ENCODE results near the gene KDM4B. TPM values are rescaled to one million over a fixed set of nuclear protein-coding genes. Genes with fewer than 3 reads are reported as not detected.

Gene KDM4B
- total RNA-seq, 4 donors from 2014 or later: 14.0 to 39.9 (median 19.5) TPM

DNA sequence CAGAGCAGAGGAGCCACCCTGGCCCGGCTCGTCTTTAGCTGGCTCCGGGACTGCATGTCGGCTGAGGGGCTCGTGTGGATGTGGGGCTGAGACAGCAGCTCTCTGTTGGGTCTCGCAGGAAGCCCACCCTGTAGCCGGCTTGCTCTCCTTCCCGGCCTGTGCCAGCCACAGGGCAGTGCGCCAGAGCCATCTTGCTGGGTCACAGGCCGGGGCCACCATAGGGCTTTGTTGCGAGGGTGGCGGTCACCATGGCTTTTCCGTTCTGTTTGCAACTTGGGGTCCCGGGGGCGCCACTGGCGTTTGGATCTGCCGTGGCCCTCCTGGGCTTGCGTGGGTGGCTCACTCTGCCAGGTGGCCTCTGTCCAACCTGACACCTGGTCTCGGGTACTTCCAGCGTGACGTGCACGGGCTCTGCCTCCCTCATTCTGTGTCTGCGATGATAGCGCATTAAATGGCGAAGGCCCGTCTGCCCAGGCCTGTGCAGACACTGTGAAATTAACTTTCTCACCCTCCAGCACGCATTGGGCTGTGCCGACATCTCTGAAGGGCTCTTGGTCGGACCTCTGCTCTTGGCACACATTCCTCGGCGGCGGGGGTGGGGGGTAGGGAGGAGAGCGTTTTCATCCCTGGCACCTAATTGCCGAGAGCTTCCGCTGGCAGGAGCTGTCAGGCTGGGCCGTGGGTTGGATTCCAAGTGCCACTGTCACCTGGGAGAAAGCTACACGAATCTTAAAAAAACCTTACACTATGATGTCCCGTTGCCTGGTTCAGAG is 95.1 kb downstream of the KDM4B start:
- TF ChIP-seq POLR2A (IDR thresholded peaks at IDR 0.05): no peak
- TF ChIP-seq, protein P1, sequence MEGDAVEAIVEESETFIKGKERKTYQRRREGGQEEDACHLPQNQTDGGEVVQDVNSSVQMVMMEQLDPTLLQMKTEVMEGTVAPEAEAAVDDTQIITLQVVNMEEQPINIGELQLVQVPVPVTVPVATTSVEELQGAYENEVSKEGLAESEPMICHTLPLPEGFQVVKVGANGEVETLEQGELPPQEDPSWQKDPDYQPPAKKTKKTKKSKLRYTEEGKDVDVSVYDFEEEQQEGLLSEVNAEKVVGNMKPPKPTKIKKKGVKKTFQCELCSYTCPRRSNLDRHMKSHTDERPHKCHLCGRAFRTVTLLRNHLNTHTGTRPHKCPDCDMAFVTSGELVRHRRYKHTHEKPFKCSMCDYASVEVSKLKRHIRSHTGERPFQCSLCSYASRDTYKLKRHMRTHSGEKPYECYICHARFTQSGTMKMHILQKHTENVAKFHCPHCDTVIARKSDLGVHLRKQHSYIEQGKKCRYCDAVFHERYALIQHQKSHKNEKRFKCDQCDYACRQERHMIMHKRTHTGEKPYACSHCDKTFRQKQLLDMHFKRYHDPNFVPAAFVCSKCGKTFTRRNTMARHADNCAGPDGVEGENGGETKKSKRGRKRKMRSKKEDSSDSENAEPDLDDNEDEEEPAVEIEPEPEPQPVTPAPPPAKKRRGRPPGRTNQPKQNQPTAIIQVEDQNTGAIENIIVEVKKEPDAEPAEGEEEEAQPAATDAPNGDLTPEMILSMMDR (IDR thresholded peaks at IDR 0.05): no peak
- intact Hi-C loops (cut with DNase I): no loop called here
- H3K27ac ChIP-seq: no peak overlapping the region
- H3K27me3 ChIP-seq: no peaks in the 10 kb centered on the region
- 60 to 91% methylated on average over 1 to 17 of the region's 38 CpGs for WGBS, 2 donors
- DNase-seq: no peak
- H3K4me3 ChIP-seq: no peak overlapping the region
- H3K36me3 ChIP-seq: peaks cover 0 to 98% (median 0%) of the 10 kb centered on the region in 3 donors
- no peaks in the 10 kb centered on the region for H3K9me3 ChIP-seq
- H3K4me1 ChIP-seq: no peaks in the 10 kb centered on the region

- Histone ChIP-seq H3K9me3 (no peaks in the 10 kb centered on the region), H3K4me1 (no peaks in the 10 kb centered on the region), H3K27me3 (no peaks in the 10 kb centered on the region), H3K4me3 (no peak overlapping the region), H3K36me3 (peaks cover 0 to 98% (median 0%) of the 10 kb centered on the region in 3 donors), H3K27ac (no peak overlapping the region)
- 90 to 91% methylated on average over 4 to 7 of the region's 19 CpGs for WGBS, 2 donors
- intact Hi-C loops (cut with DNase I): no loop called here
- TF ChIP-seq, protein P1 (IDR thresholded peaks at IDR 0.05): no peak
- TF ChIP-seq POLR2A (IDR thresholded peaks at IDR 0.05): no peak
- no peak for DNase-seq
These were observed 96.0 kb downstream of the KDM4B start for GRCh38 chr19:5064896-5065295.

- no peak for DNase-seq
- H3K9me3 ChIP-seq: no peaks in the 10 kb centered on the region
- peaks cover 0 to 100% (median 0%) of the 10 kb centered on the region in 3 donors for H3K36me3 ChIP-seq
- 82 to 90% methylated on average over 8 to 14 of the region's 24 CpGs for WGBS, 2 donors
- H3K4me1 ChIP-seq: no peaks in the 10 kb centered on the region
- H3K27ac ChIP-seq: no peak overlapping the region
- intact Hi-C loops (cut with DNase I): no loop called here
- H3K27me3 ChIP-seq: no peaks in the 10 kb centered on the region
- TF ChIP-seq, protein P1 (IDR thresholded peaks at IDR 0.05): no peak
- TF ChIP-seq POLR2A (IDR thresholded peaks at IDR 0.05): no peak
- no peak overlapping the region for H3K4me3 ChIP-seq
These were observed 96.8 kb downstream of the KDM4B start for GRCh38 chr19:5065663-5066093.

- H3K27ac ChIP-seq: no peak overlapping the region
- no peak for DNase-seq
- TF ChIP-seq, protein P1 (IDR thresholded peaks at IDR 0.05): no peak
- TF ChIP-seq POLR2A (IDR thresholded peaks at IDR 0.05): no peak
- intact Hi-C loops (cut with DNase I): no loop called here
- H3K27me3 ChIP-seq: no peaks in the 10 kb centered on the region
- H3K4me3 ChIP-seq: no peak overlapping the region
- H3K4me1 ChIP-seq: no peaks in the 10 kb centered on the region
- peaks cover 0 to 100% (median 3%) of the 10 kb centered on the region in 3 donors for H3K36me3 ChIP-seq
- H3K9me3 ChIP-seq: no peaks in the 10 kb centered on the region
- 83 to 92% methylated on average over 1 to 6 of the region's 14 CpGs for WGBS, 2 donors
These were observed 97.9 kb downstream of the KDM4B start for GRCh38 chr19:5066768-5067167.

- no peaks in the 10 kb centered on the region for H3K9me3 ChIP-seq
- H3K27ac ChIP-seq: no peak overlapping the region
- TF ChIP-seq, protein P1 (IDR thresholded peaks at IDR 0.05): no peak
- no peak for TF ChIP-seq POLR2A (IDR thresholded peaks at IDR 0.05)
- no peaks in the 10 kb centered on the region for H3K4me1 ChIP-seq
- 85 to 87% methylated on average over 8 to 9 of the region's 12 CpGs for WGBS, 2 donors
- H3K4me3 ChIP-seq: no peak overlapping the region
- no peak for DNase-seq
- intact Hi-C loops (cut with DNase I): no loop called here
- peaks cover 0 to 100% (median 4%) of the 10 kb centered on the region in 3 donors for H3K36me3 ChIP-seq
- no peaks in the 10 kb centered on the region for H3K27me3 ChIP-seq
These were observed 98.8 kb downstream of the KDM4B start for GRCh38 chr19:5067678-5068077.
